GM19455 (cell line): ENCODE measurements around the gene KIF5A.

Source experiments
- ATAC-seq: cut with Tn5 transposase; IDR thresholded peaks from one replicate; pipeline ENCODE4 v1.9.1; 2021; ENCODE audit not compliant: unreplicated experiment

The KIF5A gene

GRCh38 chr12:57534991-57535543, 14.8 kb upstream of the KIF5A start:
- no peak for ATAC-seq

- ATAC-seq: no peak
These were observed 13.9 kb upstream of the KIF5A start for GRCh38 chr12:57535764-57536596.

- no peak for ATAC-seq
These were observed 13.3 kb upstream of the KIF5A start for GRCh38 chr12:57536597-57536942.

GRCh38 chr12:57539134-57539768, 10.6 kb upstream of the KIF5A start:
- ATAC-seq: no peak

GRCh38 chr12:57541001-57541400, 8.8 kb upstream of the KIF5A start:
- ATAC-seq: no peak

GRCh38 chr12:57541717-57542116, 8.1 kb upstream of the KIF5A start:
- ATAC-seq: no peak

GRCh38 chr12:57543581-57543980, 6.3 kb upstream of the KIF5A start:
- ATAC-seq: no peak

- ATAC-seq: no peak
These were observed 3.9 kb upstream of the KIF5A start for GRCh38 chr12:57545809-57546437.

- peak; percentile 97 for ATAC-seq
These were observed 3.2 kb upstream of the KIF5A start, which contains the start of gene DCTN2 for GRCh38 chr12:57546438-57547287. TSS of gene DCTN2 (minus strand) at chr12:57547192. CDS start at chr12:57547063, 129 bp downstream.

- no peak for ATAC-seq
These were observed 2.4 kb upstream of the KIF5A start for GRCh38 chr12:57547288-57548012.

GRCh38 chr12:57548013-57548315, 1.9 kb upstream of the KIF5A start:
- no peak for ATAC-seq

GRCh38 chr12:57548488-57548887, 1.4 kb upstream of the KIF5A start:
- no peak for ATAC-seq

GRCh38 chr12:57549203-57549908, 488 bp upstream of the KIF5A start:
- ATAC-seq: no peak

GRCh38 chr12:57550641-57551549, 1.1 kb downstream of the KIF5A start:
- ATAC-seq: no peak

- no peak for ATAC-seq
These were observed 1.9 kb downstream of the KIF5A start for GRCh38 chr12:57551637-57552305.

- no peak for ATAC-seq
These were observed 2.4 kb downstream of the KIF5A start for GRCh38 chr12:57552306-57552651.

GRCh38 chr12:57552835-57553313, 3.0 kb downstream of the KIF5A start:
- no peak for ATAC-seq
